HEK293 (cell line): ENCODE measurements around the gene LSM3.

Source experiments
- PRDM1 ChIP-seq: fragments of 450-650 bp; formaldehyde crosslinking; IDR thresholded peaks from 2 replicates; pipeline ENCODE4; 2016; ENCODE audit warnings: missing biosample characterization, missing genetic modification characterization
- ZNF133 ChIP-seq: fragments of 450-650 bp; formaldehyde crosslinking; IDR thresholded peaks from 2 replicates; pipeline ENCODE4 v1.5.1; 2016; ENCODE audit warnings: missing biosample characterization, missing genetic modification characterization
- ZNF214 ChIP-seq: fragments of 450-650 bp; formaldehyde crosslinking; IDR thresholded peaks from 2 replicates; pipeline ENCODE4 v1.5.1; 2017; ENCODE audit warnings: missing biosample characterization, mild to moderate bottlenecking, missing genetic modification characterization, borderline replicate concordance
- ZNF670 ChIP-seq: fragments of 450-650 bp; formaldehyde crosslinking; IDR thresholded peaks from 2 replicates; pipeline ENCODE4 v1.5.1; 2016; ENCODE audit warnings: missing biosample characterization, missing genetic modification characterization, low read depth
- TF ChIP-seq, protein P1 (sequence below): sonication (generic); formaldehyde crosslinking; IDR thresholded peaks from 2 replicates; pipeline ENCODE4 v1.8.1; 2022; ENCODE audit warnings: mild to moderate bottlenecking, moderate library complexity, missing genetic modification reagents
- TF ChIP-seq, protein P2 (sequence below): fragments of 450-650 bp; formaldehyde crosslinking; IDR thresholded peaks from 2 replicates; pipeline ENCODE4 v1.5.1; 2016; ENCODE audit warnings: missing biosample characterization, missing genetic modification characterization
- TF ChIP-seq, protein P3 (sequence below): fragments of 450-650 bp; formaldehyde crosslinking; IDR thresholded peaks from 2 replicates; pipeline ENCODE4 v1.5.1; 2016; ENCODE audit warnings: missing biosample characterization, missing genetic modification characterization
- TF ChIP-seq, protein P4 (sequence below): fragments of 450-650 bp; formaldehyde crosslinking; IDR thresholded peaks from 2 replicates; pipeline ENCODE4 v1.5.1; 2017; ENCODE audit warnings: missing biosample characterization, missing genetic modification characterization
- TF ChIP-seq, protein P5 (sequence below): fragments of 450-650 bp; formaldehyde crosslinking; IDR thresholded peaks from 2 replicates; pipeline ENCODE4 v1.5.1; 2016; ENCODE audit warnings: missing biosample characterization, missing genetic modification characterization, low read depth

DNA sequence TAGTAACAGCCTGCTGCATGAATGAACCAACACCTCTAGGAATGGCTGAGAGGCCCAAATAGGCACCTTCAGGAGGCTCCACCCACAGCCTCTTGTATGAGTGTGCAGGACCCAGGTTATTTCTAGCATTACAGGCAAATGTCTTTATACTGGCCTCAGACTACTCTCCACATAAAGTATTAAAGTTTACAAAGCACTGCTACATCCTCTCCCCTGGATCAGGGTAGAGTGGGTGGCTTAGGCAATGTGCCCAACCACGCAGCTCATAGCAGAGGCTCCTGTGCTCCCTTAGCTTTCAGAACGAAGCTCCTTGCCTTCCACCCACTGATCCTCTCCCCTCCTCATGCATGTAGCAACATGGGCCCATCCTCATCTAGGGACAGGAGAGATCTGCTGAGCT is 37.5 kb upstream of the LSM3 start:
- TF ChIP-seq, protein P1, sequence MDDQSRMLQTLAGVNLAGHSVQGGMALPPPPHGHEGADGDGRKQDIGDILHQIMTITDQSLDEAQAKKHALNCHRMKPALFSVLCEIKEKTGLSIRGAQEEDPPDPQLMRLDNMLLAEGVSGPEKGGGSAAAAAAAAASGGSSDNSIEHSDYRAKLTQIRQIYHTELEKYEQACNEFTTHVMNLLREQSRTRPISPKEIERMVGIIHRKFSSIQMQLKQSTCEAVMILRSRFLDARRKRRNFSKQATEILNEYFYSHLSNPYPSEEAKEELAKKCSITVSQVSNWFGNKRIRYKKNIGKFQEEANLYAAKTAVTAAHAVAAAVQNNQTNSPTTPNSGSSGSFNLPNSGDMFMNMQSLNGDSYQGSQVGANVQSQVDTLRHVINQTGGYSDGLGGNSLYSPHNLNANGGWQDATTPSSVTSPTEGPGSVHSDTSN = no peak
- TF ChIP-seq ZNF133 = no peak
- TF ChIP-seq, protein P2, sequence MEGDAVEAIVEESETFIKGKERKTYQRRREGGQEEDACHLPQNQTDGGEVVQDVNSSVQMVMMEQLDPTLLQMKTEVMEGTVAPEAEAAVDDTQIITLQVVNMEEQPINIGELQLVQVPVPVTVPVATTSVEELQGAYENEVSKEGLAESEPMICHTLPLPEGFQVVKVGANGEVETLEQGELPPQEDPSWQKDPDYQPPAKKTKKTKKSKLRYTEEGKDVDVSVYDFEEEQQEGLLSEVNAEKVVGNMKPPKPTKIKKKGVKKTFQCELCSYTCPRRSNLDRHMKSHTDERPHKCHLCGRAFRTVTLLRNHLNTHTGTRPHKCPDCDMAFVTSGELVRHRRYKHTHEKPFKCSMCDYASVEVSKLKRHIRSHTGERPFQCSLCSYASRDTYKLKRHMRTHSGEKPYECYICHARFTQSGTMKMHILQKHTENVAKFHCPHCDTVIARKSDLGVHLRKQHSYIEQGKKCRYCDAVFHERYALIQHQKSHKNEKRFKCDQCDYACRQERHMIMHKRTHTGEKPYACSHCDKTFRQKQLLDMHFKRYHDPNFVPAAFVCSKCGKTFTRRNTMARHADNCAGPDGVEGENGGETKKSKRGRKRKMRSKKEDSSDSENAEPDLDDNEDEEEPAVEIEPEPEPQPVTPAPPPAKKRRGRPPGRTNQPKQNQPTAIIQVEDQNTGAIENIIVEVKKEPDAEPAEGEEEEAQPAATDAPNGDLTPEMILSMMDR (tag by site-specific recombination) = no peak
- TF ChIP-seq, protein P3, sequence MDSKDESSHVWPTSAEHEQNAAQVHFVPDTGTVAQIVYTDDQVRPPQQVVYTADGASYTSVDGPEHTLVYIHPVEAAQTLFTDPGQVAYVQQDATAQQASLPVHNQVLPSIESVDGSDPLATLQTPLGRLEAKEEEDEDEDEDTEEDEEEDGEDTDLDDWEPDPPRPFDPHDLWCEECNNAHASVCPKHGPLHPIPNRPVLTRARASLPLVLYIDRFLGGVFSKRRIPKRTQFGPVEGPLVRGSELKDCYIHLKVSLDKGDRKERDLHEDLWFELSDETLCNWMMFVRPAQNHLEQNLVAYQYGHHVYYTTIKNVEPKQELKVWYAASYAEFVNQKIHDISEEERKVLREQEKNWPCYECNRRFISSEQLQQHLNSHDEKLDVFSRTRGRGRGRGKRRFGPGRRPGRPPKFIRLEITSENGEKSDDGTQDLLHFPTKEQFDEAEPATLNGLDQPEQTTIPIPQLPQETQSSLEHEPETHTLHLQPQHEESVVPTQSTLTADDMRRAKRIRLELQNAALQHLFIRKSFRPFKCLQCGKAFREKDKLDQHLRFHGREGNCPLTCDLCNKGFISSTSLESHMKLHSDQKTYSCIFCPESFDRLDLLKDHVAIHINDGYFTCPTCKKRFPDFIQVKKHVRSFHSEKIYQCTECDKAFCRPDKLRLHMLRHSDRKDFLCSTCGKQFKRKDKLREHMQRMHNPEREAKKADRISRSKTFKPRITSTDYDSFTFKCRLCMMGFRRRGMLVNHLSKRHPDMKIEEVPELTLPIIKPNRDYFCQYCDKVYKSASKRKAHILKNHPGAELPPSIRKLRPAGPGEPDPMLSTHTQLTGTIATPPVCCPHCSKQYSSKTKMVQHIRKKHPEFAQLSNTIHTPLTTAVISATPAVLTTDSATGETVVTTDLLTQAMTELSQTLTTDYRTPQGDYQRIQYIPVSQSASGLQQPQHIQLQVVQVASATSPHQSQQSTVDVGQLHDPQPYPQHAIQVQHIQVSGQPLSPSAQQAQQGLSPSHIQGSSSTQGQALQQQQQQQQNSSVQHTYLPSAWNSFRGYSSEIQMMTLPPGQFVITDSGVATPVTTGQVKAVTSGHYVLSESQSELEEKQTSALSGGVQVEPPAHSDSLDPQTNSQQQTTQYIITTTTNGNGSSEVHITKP (tag by site-specific recombination) = no peak
- TF ChIP-seq, protein P4, sequence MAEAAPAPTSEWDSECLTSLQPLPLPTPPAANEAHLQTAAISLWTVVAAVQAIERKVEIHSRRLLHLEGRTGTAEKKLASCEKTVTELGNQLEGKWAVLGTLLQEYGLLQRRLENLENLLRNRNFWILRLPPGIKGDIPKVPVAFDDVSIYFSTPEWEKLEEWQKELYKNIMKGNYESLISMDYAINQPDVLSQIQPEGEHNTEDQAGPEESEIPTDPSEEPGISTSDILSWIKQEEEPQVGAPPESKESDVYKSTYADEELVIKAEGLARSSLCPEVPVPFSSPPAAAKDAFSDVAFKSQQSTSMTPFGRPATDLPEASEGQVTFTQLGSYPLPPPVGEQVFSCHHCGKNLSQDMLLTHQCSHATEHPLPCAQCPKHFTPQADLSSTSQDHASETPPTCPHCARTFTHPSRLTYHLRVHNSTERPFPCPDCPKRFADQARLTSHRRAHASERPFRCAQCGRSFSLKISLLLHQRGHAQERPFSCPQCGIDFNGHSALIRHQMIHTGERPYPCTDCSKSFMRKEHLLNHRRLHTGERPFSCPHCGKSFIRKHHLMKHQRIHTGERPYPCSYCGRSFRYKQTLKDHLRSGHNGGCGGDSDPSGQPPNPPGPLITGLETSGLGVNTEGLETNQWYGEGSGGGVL (tag by site-specific recombination) = no peak
- no peak for TF ChIP-seq ZNF214
- TF ChIP-seq, protein P5, sequence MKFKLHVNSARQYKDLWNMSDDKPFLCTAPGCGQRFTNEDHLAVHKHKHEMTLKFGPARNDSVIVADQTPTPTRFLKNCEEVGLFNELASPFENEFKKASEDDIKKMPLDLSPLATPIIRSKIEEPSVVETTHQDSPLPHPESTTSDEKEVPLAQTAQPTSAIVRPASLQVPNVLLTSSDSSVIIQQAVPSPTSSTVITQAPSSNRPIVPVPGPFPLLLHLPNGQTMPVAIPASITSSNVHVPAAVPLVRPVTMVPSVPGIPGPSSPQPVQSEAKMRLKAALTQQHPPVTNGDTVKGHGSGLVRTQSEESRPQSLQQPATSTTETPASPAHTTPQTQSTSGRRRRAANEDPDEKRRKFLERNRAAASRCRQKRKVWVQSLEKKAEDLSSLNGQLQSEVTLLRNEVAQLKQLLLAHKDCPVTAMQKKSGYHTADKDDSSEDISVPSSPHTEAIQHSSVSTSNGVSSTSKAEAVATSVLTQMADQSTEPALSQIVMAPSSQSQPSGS (tag by site-specific recombination) = no peak
- TF ChIP-seq ZNF670 (tag by site-specific recombination) = no peak
- TF ChIP-seq PRDM1 (tag by site-specific recombination) = no peak
